ENCODE data around the gene FRMPD3. TPM values are rescaled to one million over a fixed set of nuclear protein-coding genes. Genes with fewer than 3 reads are reported as not detected.
"Not testable (repeated sequence)": the region's sequence is repeated elsewhere in the genome, so short reads cannot be mapped to it uniquely, and the experiment has no call there.

FRMPD3 gene
- total RNA-seq, 4 donors from 2014 or later = 0.27 TPM; not detected in 3

DNA sequence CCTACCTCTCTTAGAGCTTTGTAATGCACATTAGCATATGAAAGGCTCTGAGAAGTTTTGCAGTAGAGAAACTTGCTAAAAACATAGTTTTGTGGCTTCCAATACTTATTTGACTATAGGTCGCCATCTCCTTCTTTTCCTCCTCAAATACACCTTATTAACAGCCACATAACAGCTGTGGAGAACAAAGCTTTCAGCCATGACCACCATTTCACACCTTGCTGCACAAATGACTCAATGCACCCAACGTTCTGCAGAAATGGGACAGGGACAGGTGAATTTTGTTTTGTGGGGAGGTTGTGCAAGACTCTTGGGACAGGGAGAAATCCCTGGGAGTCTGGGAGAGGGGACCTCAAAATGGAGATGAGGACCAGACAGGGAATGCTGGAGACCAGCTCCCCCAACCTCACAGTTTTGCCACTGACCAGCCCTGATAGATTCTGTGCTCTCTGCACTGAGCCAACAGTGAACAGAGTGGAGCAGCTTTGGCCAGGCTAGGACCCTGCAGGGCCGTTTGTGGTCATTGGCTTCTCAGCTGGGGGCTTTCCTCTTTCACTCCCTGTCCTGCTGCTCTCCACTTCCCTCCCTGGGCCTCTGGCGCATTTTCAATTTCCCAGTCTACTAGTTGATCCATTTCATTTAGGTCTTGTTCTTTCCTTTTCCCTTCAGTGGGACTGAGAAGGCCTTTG lies 16.6 kb downstream of the FRMPD3 start:
- no peak for TF ChIP-seq POLR2A (IDR thresholded peaks at IDR 0.05)
- TF ChIP-seq, protein P1, sequence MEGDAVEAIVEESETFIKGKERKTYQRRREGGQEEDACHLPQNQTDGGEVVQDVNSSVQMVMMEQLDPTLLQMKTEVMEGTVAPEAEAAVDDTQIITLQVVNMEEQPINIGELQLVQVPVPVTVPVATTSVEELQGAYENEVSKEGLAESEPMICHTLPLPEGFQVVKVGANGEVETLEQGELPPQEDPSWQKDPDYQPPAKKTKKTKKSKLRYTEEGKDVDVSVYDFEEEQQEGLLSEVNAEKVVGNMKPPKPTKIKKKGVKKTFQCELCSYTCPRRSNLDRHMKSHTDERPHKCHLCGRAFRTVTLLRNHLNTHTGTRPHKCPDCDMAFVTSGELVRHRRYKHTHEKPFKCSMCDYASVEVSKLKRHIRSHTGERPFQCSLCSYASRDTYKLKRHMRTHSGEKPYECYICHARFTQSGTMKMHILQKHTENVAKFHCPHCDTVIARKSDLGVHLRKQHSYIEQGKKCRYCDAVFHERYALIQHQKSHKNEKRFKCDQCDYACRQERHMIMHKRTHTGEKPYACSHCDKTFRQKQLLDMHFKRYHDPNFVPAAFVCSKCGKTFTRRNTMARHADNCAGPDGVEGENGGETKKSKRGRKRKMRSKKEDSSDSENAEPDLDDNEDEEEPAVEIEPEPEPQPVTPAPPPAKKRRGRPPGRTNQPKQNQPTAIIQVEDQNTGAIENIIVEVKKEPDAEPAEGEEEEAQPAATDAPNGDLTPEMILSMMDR (IDR thresholded peaks at IDR 0.05) = no peak
- no peak overlapping the region for H3K4me3 ChIP-seq
- no peak overlapping the region for H3K27ac ChIP-seq
- H3K9me3 ChIP-seq = no peaks in the 10 kb centered on the region
- no peak for DNase-seq
- H3K36me3 ChIP-seq = no peaks in the 10 kb centered on the region
- H3K4me1 ChIP-seq = no peaks in the 10 kb centered on the region
- no peaks in the 10 kb centered on the region for H3K27me3 ChIP-seq

DNA sequence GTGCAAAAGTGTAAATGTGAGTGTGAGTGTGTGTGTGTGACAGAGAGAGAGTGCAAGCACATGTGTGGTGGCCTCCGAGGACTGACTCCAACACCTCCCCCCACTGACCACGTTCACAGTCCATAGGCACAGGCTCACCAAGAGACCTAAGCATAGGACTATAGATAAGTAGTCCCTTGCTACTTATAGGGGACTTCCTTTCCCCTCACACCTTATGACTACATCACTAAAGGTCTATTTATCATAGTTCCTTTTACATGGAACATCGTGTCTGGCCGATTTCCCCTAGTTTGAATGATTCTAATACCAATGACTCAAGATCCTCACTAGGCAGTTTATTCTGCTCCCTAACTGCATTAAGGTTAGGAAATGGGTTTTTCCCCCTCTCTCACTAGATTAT lies 17.8 kb downstream of the FRMPD3 start:
- H3K27ac ChIP-seq = no peak overlapping the region
- H3K4me3 ChIP-seq = no peak overlapping the region
- no peaks in the 10 kb centered on the region for H3K9me3 ChIP-seq
- no peaks in the 10 kb centered on the region for H3K4me1 ChIP-seq
- no peak for DNase-seq
- no peaks in the 10 kb centered on the region for H3K36me3 ChIP-seq
- no peak for TF ChIP-seq POLR2A (IDR thresholded peaks at IDR 0.05)
- TF ChIP-seq, protein P1 (IDR thresholded peaks at IDR 0.05) = no peak
- no peaks in the 10 kb centered on the region for H3K27me3 ChIP-seq

DNA sequence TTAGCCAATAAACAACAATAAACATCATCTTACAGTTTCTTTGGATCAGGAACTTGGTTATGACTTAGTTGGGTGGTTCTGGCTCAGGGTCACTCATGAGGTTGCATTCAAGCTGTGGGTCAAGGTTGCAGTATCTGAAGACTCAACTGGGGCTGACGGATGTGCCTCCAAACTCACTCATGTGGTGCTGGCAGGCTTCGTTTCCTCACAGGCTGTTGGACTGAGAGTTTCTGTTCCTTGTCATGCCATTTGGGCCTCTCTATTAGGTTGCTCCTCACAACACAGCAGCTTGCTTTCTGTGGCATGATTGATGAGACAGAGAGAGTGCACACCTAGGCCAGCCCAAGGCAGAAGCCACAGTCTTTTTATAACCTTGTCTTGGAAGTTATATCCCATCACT lies 20.7 kb downstream of the FRMPD3 start:
- Histone ChIP-seq H3K36me3 (no peaks in the 10 kb centered on the region), H3K27me3 (no peaks in the 10 kb centered on the region)
- TF ChIP-seq POLR2A (IDR thresholded peaks at IDR 0.05) = no peak

DNA sequence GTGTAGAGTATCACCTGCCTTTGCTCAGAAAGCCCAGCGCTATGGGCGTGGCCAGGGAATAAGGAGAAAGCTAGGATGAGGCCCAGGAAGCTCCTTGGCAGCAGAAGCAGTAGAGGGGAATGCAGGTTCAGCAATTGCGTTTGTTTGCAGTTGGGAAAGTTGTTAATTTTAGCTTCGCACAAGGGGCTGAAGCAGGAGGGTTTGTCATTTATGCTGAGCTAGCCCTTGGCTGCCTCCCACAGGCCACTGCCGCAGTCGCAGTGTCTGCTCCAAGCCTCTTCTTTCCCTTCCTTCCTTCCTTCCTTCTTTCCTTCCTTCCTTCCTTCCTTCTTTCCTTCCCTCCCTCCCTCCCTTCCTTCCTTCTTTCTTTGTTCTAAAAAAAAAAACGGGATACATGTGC lies 21.5 kb downstream of the FRMPD3 start:
- no peak for TF ChIP-seq POLR2A (IDR thresholded peaks at IDR 0.05)
- TF ChIP-seq, protein P1 (IDR thresholded peaks at IDR 0.05) = no peak
- H3K27me3 ChIP-seq = no peaks in the 10 kb centered on the region

More for the DNA sequence above, 20.7 kb downstream of the FRMPD3 start:
- Histone ChIP-seq H3K4me3 (no peak overlapping the region), H3K4me1 (no peaks in the 10 kb centered on the region), H3K27ac (no peak overlapping the region), H3K9me3 (no peaks in the 10 kb centered on the region)
- no peak for DNase-seq

DNA sequence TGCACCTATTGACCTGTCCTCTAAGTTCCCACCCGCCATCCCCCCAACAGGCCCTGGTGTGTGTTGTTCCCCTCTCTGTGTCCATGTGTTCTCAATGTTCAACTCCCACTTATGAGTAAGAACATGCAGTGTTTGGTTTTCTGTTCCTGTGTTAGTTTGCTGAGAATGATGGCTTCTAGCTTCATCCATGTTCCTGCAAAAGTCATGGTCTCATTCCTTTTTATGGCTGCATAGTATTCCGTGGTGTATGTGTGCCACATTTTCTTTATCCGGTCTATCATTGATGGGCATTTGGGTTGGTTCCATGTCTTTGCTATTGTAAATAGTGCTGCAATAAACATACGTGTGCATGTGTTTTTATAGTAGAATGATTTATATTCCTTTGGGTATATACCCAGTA lies 22.0 kb downstream of the FRMPD3 start:
- not testable (repeated sequence) for H3K36me3 ChIP-seq, H3K4me3 ChIP-seq, H3K27me3 ChIP-seq, DNase-seq, H3K9me3 ChIP-seq, H3K27ac ChIP-seq, H3K4me1 ChIP-seq

More for the DNA sequence above, 21.5 kb downstream of the FRMPD3 start:
- no peak for DNase-seq
- Histone ChIP-seq H3K9me3 (no peaks in the 10 kb centered on the region), H3K27ac (no peak overlapping the region), H3K4me1 (no peaks in the 10 kb centered on the region), H3K36me3 (no peaks in the 10 kb centered on the region), H3K4me3 (no peak overlapping the region)

DNA sequence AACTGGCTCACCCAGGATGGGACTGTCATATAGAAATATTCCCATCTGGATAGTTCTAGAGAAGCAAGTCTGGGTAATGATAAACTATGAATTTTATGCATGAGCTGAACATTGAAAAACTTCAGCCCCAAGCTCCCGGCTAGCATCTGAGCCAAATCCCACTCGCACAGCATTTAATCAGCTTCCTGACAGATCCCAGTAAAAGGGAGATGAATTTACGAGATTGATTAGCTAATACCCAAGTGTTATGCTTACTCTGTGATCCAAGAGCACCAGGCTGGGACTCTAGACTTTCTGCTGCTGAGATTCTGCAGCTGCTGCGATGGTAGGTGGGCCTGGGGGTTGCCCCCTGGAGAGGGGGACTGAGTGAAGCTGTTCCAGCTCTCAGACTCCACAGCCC lies 28.0 kb downstream of the FRMPD3 start:
- no peaks in the 10 kb centered on the region for H3K9me3 ChIP-seq
- H3K4me3 ChIP-seq = no peak overlapping the region
- H3K4me1 ChIP-seq = no peaks in the 10 kb centered on the region
- TF ChIP-seq, protein P1 (IDR thresholded peaks at IDR 0.05) = no peak
- no peaks in the 10 kb centered on the region for H3K36me3 ChIP-seq
- DNase-seq = no peak
- no peaks in the 10 kb centered on the region for H3K27me3 ChIP-seq
- no peak overlapping the region for H3K27ac ChIP-seq

DNA sequence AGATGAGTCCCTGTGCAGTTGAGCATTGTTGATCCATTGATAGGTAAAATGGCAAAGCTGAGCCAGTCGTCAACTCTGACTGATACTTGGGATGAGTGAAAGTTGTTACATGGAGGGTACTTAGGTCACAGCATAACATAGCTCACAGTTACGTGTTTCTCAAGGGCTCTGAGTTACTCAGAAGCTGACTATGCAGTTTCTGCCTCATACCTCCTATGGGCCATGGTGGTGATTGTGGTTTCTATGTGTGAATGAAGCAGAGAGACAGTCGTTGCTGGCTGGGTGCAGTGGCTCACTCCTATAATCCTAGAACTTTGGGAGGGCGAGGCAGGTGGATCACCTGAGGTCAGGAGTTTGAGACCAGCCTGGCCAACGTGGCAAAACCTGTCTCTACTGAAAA lies 30.8 kb downstream of the FRMPD3 start:
- Histone ChIP-seq H3K27me3 (no peaks in the 10 kb centered on the region), H3K4me3 (no peak overlapping the region), H3K9me3 (no peaks in the 10 kb centered on the region), H3K27ac (no peak overlapping the region), H3K36me3 (no peaks in the 10 kb centered on the region), H3K4me1 (no peaks in the 10 kb centered on the region)
- no peak for TF ChIP-seq POLR2A (IDR thresholded peaks at IDR 0.05)
- DNase-seq = no peak

Measured in Peyer's patch (tissue), 4 donors.